NCI-H128 (cell line): ENCODE results near the gene RGS6.

Experiments used
- DNase-seq: peaks from one replicate; lab custom pipeline; 2025; ENCODE audit not compliant: unreplicated experiment; lab: John Stamatoyannopoulos, UW

RGS6 gene

GRCh38 chr14:71943695-71944018 is 11.4 kb downstream of the RGS6 start:
- DNase-seq: no peak

GRCh38 chr14:71947947-71948500 is 15.8 kb downstream of the RGS6 start:
- DNase-seq: no peak

GRCh38 chr14:71952381-71953363 is 20.4 kb downstream of the RGS6 start:
- DNase-seq: no peak

- DNase-seq: no peak
Measured at GRCh38 chr14:71956920-71957563, 24.8 kb downstream of the RGS6 start.

GRCh38 chr14:71959055-71959454 is 26.8 kb downstream of the RGS6 start:
- DNase-seq: no peak

- DNase-seq: no peak
Measured at GRCh38 chr14:71960494-71961353, 28.5 kb downstream of the RGS6 start.

- no peak for DNase-seq
Measured at GRCh38 chr14:71961972-71962371, 29.7 kb downstream of the RGS6 start.

GRCh38 chr14:71964716-71965115 is 32.5 kb downstream of the RGS6 start:
- no peak for DNase-seq

GRCh38 chr14:71966528-71966927 is 34.3 kb downstream of the RGS6 start:
- no peak for DNase-seq

- DNase-seq: no peak
Measured at GRCh38 chr14:71967704-71968103, 35.5 kb downstream of the RGS6 start.

- DNase-seq: no peak
Measured at GRCh38 chr14:71970272-71970671, 38.0 kb downstream of the RGS6 start.

- no peak for DNase-seq
Measured at GRCh38 chr14:71985538-71986189, 53.4 kb downstream of the RGS6 start.

GRCh38 chr14:71988476-71988875 is 56.2 kb downstream of the RGS6 start:
- no peak for DNase-seq

- DNase-seq: no peak
Measured at GRCh38 chr14:71988939-71989338, 56.7 kb downstream of the RGS6 start.

GRCh38 chr14:71994416-71994815 is 62.2 kb downstream of the RGS6 start:
- DNase-seq: no peak

GRCh38 chr14:71995741-71996140 is 63.5 kb downstream of the RGS6 start:
- DNase-seq: no peak

GRCh38 chr14:71996610-71997009 is 64.4 kb downstream of the RGS6 start:
- no peak for DNase-seq

- DNase-seq: no peak
Measured at GRCh38 chr14:72000907-72001306, 68.7 kb downstream of the RGS6 start.

- no peak for DNase-seq
Measured at GRCh38 chr14:72002731-72003130, 70.5 kb downstream of the RGS6 start.

GRCh38 chr14:72008666-72009065 is 76.4 kb downstream of the RGS6 start:
- no peak for DNase-seq

- no peak for DNase-seq
Measured at GRCh38 chr14:72010474-72010873, 78.2 kb downstream of the RGS6 start.
